ENCODE data around the gene FMNL2. TPM values are rescaled to one million over a fixed set of nuclear protein-coding genes. Genes with fewer than 3 reads are reported as not detected.

The FMNL2 gene
- polyA plus RNA-seq, 12 donors = 18.6 to 49.7 (median 26.7) TPM; not detected in 1

DNA sequence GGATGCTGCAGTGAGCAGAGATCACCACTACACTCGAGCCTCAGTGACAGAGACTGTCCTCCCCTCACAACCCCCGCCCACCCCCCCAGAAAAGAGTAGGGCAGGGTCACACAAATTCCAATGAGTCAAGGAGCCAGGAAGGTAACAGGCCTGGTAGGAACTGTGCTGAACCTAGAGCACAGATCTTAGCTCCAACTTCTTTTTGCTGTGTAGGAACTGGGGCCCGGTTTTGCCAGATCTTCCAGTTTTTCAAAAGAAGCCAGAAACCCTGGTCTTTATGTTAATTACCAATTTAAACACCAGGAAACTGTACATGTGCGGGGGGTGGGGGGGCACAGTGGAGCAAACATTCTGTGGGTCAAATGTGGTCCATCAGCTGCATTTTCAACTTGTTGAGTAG, 311.3 kb downstream of the FMNL2 start:
- DNase-seq = no peak

DNA sequence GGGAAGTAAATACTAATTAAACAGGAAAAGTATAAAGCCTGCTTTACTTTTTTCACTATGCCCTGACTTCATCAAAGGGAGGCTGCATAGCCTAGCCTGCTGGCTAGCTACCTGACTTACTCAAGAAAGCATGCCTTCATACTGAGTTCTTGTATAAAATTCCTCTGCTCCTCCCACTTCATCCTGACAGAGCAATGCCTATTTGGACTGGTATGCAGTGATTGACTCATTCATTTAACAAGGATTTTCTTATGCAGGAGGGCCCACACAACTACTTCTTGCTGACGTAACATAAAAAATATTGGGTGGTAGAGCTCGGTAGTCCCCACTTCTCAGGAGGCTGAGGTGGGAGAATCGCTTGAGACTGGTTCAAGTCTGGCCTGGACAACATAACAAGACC, 311.8 kb downstream of the FMNL2 start:
- DNase-seq = no peak

- DNase-seq = peak; percentile 32
Measured at GRCh38 chr2:152647552-152647951, 312.6 kb downstream of the FMNL2 start.

- DNase-seq = no peak
Measured at GRCh38 chr2:152648336-152648735, 313.4 kb downstream of the FMNL2 start.

- DNase-seq = no peak
Measured at GRCh38 chr2:152649997-152650396, 315.0 kb downstream of the FMNL2 start.

DNA sequence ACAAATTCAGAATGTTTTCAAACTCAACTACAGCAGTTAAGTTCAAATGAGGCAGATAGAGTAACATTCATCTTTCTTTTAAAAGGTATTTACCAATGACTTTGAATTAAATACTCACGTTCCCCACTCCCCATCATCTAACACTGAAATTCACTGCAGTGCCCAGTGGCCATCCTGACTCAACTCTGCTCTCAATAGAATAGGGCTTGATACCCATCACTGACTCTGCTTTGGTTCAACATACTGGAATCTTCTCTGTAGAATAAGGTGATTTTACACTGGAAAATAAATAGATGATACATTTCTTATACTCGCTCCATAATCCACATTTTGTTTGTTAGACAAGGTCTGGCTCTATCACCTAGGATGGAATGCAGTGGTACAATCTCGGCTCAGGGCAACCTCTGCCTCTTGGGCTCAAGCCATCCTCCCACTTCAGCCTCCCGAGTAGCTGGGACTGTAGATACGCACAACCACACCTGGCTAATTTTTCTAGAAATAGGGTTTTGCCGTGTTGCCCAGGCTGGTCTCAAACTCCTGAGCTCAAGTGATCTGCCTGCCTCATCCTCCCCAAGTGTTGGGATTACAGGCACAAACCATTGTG, 315.9 kb downstream of the FMNL2 start:
- DNase-seq = no peak

DNA sequence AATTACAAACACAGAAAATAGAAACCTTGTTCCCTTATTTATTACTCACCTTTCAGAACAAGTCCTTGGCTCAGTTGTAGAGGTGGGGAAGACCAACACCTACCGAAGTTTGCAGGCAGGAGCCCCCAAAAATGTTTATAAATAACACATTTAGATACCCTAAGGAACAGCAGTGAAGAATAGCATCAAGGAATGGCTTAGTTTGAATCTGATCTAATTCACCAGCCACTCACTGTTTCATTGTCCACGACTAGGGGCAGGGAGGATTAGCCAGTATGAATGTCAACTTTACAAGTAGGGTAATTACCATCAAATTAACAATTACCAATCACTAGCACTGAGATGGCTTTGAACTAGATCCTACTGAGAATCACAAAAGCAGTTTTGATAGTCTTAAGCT, 316.9 kb downstream of the FMNL2 start:
- no peak for DNase-seq

GRCh38 chr2:152655880-152656279, 320.9 kb downstream of the FMNL2 start:
- no peak for DNase-seq

DNA sequence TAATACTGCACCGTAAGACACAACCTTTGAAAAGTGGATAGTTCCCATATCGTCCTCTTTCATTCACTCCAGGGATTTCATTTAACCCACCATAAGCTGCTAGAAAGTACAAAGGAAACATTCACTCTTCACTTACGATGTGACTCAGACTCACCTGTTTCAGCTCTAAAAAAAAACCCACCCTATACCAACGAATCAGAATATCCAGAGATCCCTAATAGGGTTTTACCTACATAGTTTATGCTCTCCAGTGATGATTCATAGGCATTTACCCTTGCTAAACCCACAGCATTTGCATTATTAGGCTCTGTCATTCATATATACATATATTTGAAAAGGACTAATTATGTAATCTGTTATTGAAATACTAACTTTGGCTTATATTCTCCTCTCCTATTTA, 322.1 kb downstream of the FMNL2 start:
- no peak for DNase-seq

GRCh38 chr2:152658221-152658620, 323.2 kb downstream of the FMNL2 start:
- no peak for DNase-seq

- DNase-seq = no peak
Measured at GRCh38 chr2:152661076-152661475, 326.1 kb downstream of the FMNL2 start.

- no peak for DNase-seq
Measured at GRCh38 chr2:152664725-152665124, 329.8 kb downstream of the FMNL2 start.

- DNase-seq = no peak
Measured at GRCh38 chr2:152674334-152674733, 339.4 kb downstream of the FMNL2 start.

- no peak for DNase-seq
Measured at GRCh38 chr2:152676461-152676860, 341.5 kb downstream of the FMNL2 start.

DNA sequence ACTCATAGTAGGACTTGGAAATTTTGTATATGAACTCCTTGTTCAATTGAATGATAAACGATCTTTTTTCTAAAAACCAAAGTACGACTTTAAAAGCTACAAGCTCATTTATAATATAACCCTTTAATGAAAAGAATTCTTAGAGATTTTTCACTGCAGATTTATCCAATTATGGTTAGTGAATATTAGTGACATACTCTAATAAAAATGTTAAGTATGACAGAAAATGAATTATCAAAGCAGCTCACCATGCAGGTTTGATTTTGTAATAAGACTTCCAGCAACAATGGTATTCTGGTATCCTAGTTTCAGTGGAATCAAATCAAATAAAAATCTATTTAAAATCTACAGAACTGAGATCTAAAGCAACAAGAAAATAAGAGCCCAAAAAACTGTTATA, 343.8 kb downstream of the FMNL2 start:
- no peak for DNase-seq

GRCh38 chr2:152682663-152683062, 347.7 kb downstream of the FMNL2 start:
- no peak for DNase-seq

- no peak for DNase-seq
Measured at GRCh38 chr2:152683400-152683799, 348.4 kb downstream of the FMNL2 start.

GRCh38 chr2:152686321-152686720, 351.3 kb downstream of the FMNL2 start:
- DNase-seq = no peak

DNA sequence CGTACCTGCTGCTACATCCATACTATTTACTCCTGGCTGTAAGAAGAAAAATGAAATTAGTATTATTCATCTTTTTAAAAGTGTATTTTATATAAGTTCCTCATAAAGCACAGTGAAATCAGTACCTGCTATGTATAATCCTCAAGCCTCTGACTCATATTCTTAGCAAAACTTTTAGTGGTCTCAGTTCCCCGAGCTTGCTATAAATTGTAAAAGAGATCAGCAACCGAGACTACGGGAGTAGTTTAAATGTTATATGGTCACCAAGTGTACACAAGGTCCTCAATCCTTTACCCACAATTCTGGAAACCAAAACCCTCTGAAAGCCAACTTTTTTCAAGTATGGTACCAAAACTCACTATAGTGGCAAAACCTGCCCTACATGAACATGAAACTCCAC, 358.1 kb downstream of the FMNL2 start:
- no peak for DNase-seq

DNA sequence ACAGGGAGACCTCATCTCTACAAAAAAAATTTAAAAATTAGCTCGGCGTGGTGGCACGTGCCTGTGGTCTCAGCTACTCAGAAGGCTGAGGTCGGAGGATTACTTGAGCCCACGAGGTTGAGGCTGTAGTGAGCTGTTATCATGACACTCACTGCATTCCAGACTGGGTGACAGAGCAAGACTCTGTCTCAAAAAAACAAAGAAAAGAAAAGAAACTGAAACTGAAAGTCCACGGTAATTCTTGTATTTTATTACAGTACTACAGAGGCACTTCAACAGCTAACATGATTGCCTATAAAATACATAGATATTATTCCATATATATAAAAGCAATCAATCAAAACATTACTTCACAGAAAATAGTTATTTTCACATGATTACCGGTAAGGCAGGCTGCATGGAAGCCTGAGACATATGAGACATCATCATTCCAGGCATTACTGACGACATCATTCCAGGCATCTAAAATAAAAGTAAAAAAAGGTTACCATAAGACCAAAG, 359.2 kb downstream of the FMNL2 start:
- DNase-seq = no peak

GRCh38 chr2:152695763-152696162, 360.8 kb downstream of the FMNL2 start:
- DNase-seq = no peak

- no peak for DNase-seq
Measured at GRCh38 chr2:152696476-152696875, 361.5 kb downstream of the FMNL2 start.
